Parathyroid adenoma (tissue), 2 donors: ENCODE data around the gene OTX2.

Experiments
- H2AFZ ChIP-seq: fragments of 300-600 bp; sonication (generic); one replicate; pipeline ENCODE4 v1.7.0; 2017; ENCODE audit warnings: antibody characterized with exemption, mild to moderate bottlenecking
- H3K27ac ChIP-seq: fragments of 300-600 bp; sonication (generic); one replicate; pipeline ENCODE4 v1.7.0; 2017
- H3K27me3 ChIP-seq: fragments of 300-600 bp; sonication (generic); one replicate; pipeline ENCODE4 v1.7.0; 2017; ENCODE audit warnings: low read length; ENCODE audit not compliant: control insufficient read depth, insufficient read depth
- H3K36me3 ChIP-seq: fragments of 300-600 bp; sonication (generic); one replicate; pipeline ENCODE4 v1.7.0; 2017; ENCODE audit warnings: low read length; ENCODE audit not compliant: control insufficient read depth, insufficient read depth
- H3K4me1 ChIP-seq: fragments of 300-600 bp; sonication (generic); one replicate; pipeline ENCODE4 v1.7.0; 2017; ENCODE audit warnings: control low read depth
- H3K4me2 ChIP-seq: fragments of 300-600 bp; sonication (generic); one replicate; pipeline ENCODE4 v1.7.0; 2017; ENCODE audit warnings: low read length
- H3K4me3 ChIP-seq: fragments of 300-600 bp; sonication (generic); one replicate; pipeline ENCODE4 v1.7.0; 2017; ENCODE audit warnings: low read depth, low read length
- H3K79me2 ChIP-seq: fragments of 300-600 bp; sonication (generic); one replicate; pipeline ENCODE4 v1.7.0; 2017; ENCODE audit warnings: control low read depth
- H3K9ac ChIP-seq: fragments of 300-600 bp; sonication (generic); one replicate; pipeline ENCODE4 v1.7.0; 2017; ENCODE audit warnings: mild to moderate bottlenecking
- H3K9me3 ChIP-seq: fragments of 300-600 bp; sonication (generic); one replicate; pipeline ENCODE4 v1.7.0; 2017; ENCODE audit warnings: low read length; ENCODE audit not compliant: control insufficient read depth
- CTCF ChIP-seq: fragments of 300-600 bp; sonication (generic); IDR thresholded peaks from one replicate; pipeline ENCODE4 v1.7.0; 2017; ENCODE audit warnings: antibody characterized with exemption, mild to moderate bottlenecking
- donor health status: primary hyperparathyroidism.

OTX2 gene

GRCh38 chr14:56816574-56817391 lies 6.5 kb upstream of the OTX2 start:
- no peak for TF ChIP-seq CTCF
- Histone ChIP-seq H3K27me3 (peaks cover 2% of the 10 kb centered on the region), H3K27ac (no peak overlapping the region), H3K9ac (no peak overlapping the region), H3K4me2 (no peak overlapping the region), H3K9me3 (no peaks in the 10 kb centered on the region), H3K4me3 (no peak overlapping the region), H3K36me3 (no peaks in the 10 kb centered on the region), H3K4me1 (no peaks in the 10 kb centered on the region), H3K79me2 (no peaks in the 10 kb centered on the region), H2AFZ (no peak overlapping the region)

GRCh38 chr14:56815745-56816144 lies 5.5 kb upstream of the OTX2 start:
- H3K36me3 ChIP-seq, result no peaks in the 10 kb centered on the region
- H3K9ac ChIP-seq, result no peak overlapping the region
- no peak overlapping the region for H2AFZ ChIP-seq
- no peak for TF ChIP-seq CTCF
- no peak overlapping the region for H3K27ac ChIP-seq
- H3K79me2 ChIP-seq, result no peaks in the 10 kb centered on the region
- H3K4me3 ChIP-seq, result no peak overlapping the region
- no peaks in the 10 kb centered on the region for H3K9me3 ChIP-seq
- H3K4me1 ChIP-seq, result no peaks in the 10 kb centered on the region
- H3K27me3 ChIP-seq, result peaks cover 2% of the 10 kb centered on the region
- H3K4me2 ChIP-seq, result no peak overlapping the region

- H3K4me3 ChIP-seq, result no peak overlapping the region
These were observed 4.9 kb upstream of the OTX2 start for GRCh38 chr14:56814969-56815700.

GRCh38 chr14:56814519-56814959 lies 4.3 kb upstream of the OTX2 start:
- H3K4me1 ChIP-seq, result no peaks in the 10 kb centered on the region
- no peaks in the 10 kb centered on the region for H3K9me3 ChIP-seq
- peaks cover 2% of the 10 kb centered on the region for H3K27me3 ChIP-seq
- H3K79me2 ChIP-seq, result no peaks in the 10 kb centered on the region
- H3K27ac ChIP-seq, result no peak overlapping the region
- no peak overlapping the region for H3K4me3 ChIP-seq
- H2AFZ ChIP-seq, result no peak overlapping the region
- no peaks in the 10 kb centered on the region for H3K36me3 ChIP-seq
- no peak overlapping the region for H3K9ac ChIP-seq
- H3K4me2 ChIP-seq, result no peak overlapping the region
- no peak for TF ChIP-seq CTCF

More at GRCh38 chr14:56814969-56815700, 4.9 kb upstream of the OTX2 start:
- Histone ChIP-seq H3K9ac (no peak overlapping the region), H3K4me2 (no peak overlapping the region), H3K27me3 (peaks cover 2% of the 10 kb centered on the region), H3K4me1 (no peaks in the 10 kb centered on the region), H3K79me2 (no peaks in the 10 kb centered on the region), H3K27ac (no peak overlapping the region), H3K9me3 (no peaks in the 10 kb centered on the region), H3K36me3 (no peaks in the 10 kb centered on the region), H2AFZ (no peak overlapping the region)
- TF ChIP-seq CTCF, result no peak
